ENCODE measurements around the gene EFCAB7. TPM values are rescaled to one million over a fixed set of nuclear protein-coding genes. Genes with fewer than 3 reads are reported as not detected.

The EFCAB7 gene
- total and polyA plus RNA-seq, 2 experiments from 2014 or later: 4.2 to 4.9 TPM

DNA sequence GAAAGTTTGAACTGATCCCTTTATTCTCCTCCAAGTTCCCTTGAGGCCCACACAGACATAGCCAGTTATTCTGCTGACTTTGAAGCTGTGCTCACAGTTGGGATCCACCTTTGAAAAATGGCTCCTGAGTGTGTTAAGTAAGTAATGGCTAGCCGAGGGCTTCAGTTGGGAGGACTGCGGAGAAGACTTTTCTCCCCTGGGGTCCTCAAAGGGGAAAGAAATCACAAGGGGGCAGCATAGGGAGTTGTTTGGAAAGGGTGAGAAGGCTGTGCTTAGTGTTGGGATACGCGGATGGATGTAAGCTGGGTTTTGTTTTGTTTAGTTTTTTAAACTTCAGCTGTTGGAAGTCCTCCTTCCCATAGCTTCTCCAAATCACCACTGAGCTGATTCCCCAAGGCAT lies 78.1 kb downstream of the EFCAB7 start:
- H3K9me3 Mint-ChIP-seq: no peaks in the 10 kb centered on the region
- no peaks in the 10 kb centered on the region for H3K27me3 Mint-ChIP-seq (ENCODE audit: insufficient read depth, low read depth, poor library complexity)
- ATAC-seq (peak; percentile 61), DNase-seq (ENCODE audit: low spot score) (peak; percentile 46)
- Histone ChIP-seq H3K4me1 (ENCODE audit: insufficient read depth) (peaks cover 7% of the 10 kb centered on the region; the same call in 1 of the 2 replicates), H4K20me1 (replicated peaks; ENCODE audit: insufficient read depth) (peaks cover 9% of the 10 kb centered on the region), H2AFZ (no peak overlapping the region), H3K4me3 (no peak overlapping the region), H3K9me2 (ENCODE audit: insufficient read depth) (peaks cover 6% of the 10 kb centered on the region), H3K4me2 (no peak overlapping the region), H3K79me2 (replicated peaks; ENCODE audit: insufficient read depth) (peaks cover 4% of the 10 kb centered on the region; the same call in 1 of the 2 replicates), H3K27ac (ENCODE audit: low read depth) (no peak overlapping the region), H3K36me3 (ENCODE audit: insufficient read depth) (no peaks in the 10 kb centered on the region), H3K27me3 (ENCODE audit: insufficient read depth) (no peaks in the 10 kb centered on the region), H3F3A (replicated peaks; ENCODE audit: low read depth) (no peaks in the 10 kb centered on the region)
- TF ChIP-seq, protein P1, sequence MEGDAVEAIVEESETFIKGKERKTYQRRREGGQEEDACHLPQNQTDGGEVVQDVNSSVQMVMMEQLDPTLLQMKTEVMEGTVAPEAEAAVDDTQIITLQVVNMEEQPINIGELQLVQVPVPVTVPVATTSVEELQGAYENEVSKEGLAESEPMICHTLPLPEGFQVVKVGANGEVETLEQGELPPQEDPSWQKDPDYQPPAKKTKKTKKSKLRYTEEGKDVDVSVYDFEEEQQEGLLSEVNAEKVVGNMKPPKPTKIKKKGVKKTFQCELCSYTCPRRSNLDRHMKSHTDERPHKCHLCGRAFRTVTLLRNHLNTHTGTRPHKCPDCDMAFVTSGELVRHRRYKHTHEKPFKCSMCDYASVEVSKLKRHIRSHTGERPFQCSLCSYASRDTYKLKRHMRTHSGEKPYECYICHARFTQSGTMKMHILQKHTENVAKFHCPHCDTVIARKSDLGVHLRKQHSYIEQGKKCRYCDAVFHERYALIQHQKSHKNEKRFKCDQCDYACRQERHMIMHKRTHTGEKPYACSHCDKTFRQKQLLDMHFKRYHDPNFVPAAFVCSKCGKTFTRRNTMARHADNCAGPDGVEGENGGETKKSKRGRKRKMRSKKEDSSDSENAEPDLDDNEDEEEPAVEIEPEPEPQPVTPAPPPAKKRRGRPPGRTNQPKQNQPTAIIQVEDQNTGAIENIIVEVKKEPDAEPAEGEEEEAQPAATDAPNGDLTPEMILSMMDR (conservative IDR thresholded peaks at IDR 0.05; ENCODE audit: low read depth in 2 of 2): peak; percentile 30 to 53
- TF ChIP-seq JUNB (IDR thresholded peaks at IDR 0.05; ENCODE audit: unreplicated experiment) (no peak), ZNF114 (CRISPR knock-in tag; IDR thresholded peaks at IDR 0.05) (no peak)
- H3K4me1 Mint-ChIP-seq: peaks cover 16% of the 10 kb centered on the region
- no peak overlapping the region for H3K4me3 Mint-ChIP-seq
- H3K36me3 Mint-ChIP-seq (ENCODE audit: low read depth): no peaks in the 10 kb centered on the region
- no peak overlapping the region for H3K27ac Mint-ChIP-seq

DNA sequence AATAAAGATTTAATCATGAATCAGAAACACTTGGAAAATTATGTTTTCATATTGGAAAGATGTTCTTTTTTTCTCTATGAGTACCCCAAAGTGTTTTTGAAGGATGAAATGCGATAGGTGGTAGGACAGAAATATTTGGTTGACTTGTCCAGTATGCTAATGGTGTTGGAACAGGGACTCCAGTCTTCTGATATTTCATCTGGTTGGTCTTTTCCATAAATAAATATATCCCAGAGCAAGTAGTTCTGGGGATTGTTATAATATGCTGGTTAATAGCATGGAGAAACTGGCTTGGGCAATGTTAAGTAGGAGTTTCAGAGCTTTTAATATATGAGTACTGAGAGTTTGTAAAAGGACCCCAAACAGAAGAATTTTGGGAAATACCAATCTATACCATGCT lies 78.6 kb downstream of the EFCAB7 start:
- Histone ChIP-seq H4K20me1 (replicated peaks; ENCODE audit: insufficient read depth) (peaks cover 7% of the 10 kb centered on the region), H3K4me3 (no peak overlapping the region), H2AFZ (no peak overlapping the region), H3K9me2 (ENCODE audit: insufficient read depth) (peaks cover 6% of the 10 kb centered on the region), H3K27ac (ENCODE audit: low read depth) (no peak overlapping the region), H3K4me1 (ENCODE audit: insufficient read depth) (peaks cover 7% of the 10 kb centered on the region; the same call in 1 of the 2 replicates), H3K36me3 (ENCODE audit: insufficient read depth) (no peaks in the 10 kb centered on the region), H3K79me2 (replicated peaks; ENCODE audit: insufficient read depth) (peaks cover 4% of the 10 kb centered on the region; the same call in 1 of the 2 replicates), H3K4me2 (no peak overlapping the region), H3F3A (replicated peaks; ENCODE audit: low read depth) (no peaks in the 10 kb centered on the region), H3K27me3 (ENCODE audit: insufficient read depth) (no peaks in the 10 kb centered on the region)
- H3K27ac Mint-ChIP-seq: no peak overlapping the region
- H3K36me3 Mint-ChIP-seq (ENCODE audit: low read depth): no peaks in the 10 kb centered on the region
- ATAC-seq (no peak), DNase-seq (ENCODE audit: low spot score) (no peak)
- H3K4me1 Mint-ChIP-seq: peaks cover 16% of the 10 kb centered on the region
- H3K4me3 Mint-ChIP-seq: no peak overlapping the region
- H3K9me3 Mint-ChIP-seq: no peaks in the 10 kb centered on the region
- H3K27me3 Mint-ChIP-seq (ENCODE audit: insufficient read depth, low read depth, poor library complexity): no peaks in the 10 kb centered on the region
- TF ChIP-seq ZNF331 (CRISPR knock-in tag; IDR thresholded peaks at IDR 0.05; ENCODE audit: low read depth) (no peak), STAT1 (IDR thresholded peaks at IDR 0.05; ENCODE audit: unreplicated experiment) (no peak), POLR2AphosphoS5 (IDR thresholded peaks at IDR 0.05; ENCODE audit: low read depth) (no peak), EZH2 (IDR thresholded peaks at IDR 0.05; ENCODE audit: low read depth, unreplicated experiment) (no peak), CREB1 (CRISPR knock-in tag; IDR thresholded peaks at IDR 0.05; ENCODE audit: low read depth) (no peak), JUNB (IDR thresholded peaks at IDR 0.05; ENCODE audit: unreplicated experiment) (no peak), ZNF114 (CRISPR knock-in tag; IDR thresholded peaks at IDR 0.05) (no peak)
- TF ChIP-seq, protein P2, sequence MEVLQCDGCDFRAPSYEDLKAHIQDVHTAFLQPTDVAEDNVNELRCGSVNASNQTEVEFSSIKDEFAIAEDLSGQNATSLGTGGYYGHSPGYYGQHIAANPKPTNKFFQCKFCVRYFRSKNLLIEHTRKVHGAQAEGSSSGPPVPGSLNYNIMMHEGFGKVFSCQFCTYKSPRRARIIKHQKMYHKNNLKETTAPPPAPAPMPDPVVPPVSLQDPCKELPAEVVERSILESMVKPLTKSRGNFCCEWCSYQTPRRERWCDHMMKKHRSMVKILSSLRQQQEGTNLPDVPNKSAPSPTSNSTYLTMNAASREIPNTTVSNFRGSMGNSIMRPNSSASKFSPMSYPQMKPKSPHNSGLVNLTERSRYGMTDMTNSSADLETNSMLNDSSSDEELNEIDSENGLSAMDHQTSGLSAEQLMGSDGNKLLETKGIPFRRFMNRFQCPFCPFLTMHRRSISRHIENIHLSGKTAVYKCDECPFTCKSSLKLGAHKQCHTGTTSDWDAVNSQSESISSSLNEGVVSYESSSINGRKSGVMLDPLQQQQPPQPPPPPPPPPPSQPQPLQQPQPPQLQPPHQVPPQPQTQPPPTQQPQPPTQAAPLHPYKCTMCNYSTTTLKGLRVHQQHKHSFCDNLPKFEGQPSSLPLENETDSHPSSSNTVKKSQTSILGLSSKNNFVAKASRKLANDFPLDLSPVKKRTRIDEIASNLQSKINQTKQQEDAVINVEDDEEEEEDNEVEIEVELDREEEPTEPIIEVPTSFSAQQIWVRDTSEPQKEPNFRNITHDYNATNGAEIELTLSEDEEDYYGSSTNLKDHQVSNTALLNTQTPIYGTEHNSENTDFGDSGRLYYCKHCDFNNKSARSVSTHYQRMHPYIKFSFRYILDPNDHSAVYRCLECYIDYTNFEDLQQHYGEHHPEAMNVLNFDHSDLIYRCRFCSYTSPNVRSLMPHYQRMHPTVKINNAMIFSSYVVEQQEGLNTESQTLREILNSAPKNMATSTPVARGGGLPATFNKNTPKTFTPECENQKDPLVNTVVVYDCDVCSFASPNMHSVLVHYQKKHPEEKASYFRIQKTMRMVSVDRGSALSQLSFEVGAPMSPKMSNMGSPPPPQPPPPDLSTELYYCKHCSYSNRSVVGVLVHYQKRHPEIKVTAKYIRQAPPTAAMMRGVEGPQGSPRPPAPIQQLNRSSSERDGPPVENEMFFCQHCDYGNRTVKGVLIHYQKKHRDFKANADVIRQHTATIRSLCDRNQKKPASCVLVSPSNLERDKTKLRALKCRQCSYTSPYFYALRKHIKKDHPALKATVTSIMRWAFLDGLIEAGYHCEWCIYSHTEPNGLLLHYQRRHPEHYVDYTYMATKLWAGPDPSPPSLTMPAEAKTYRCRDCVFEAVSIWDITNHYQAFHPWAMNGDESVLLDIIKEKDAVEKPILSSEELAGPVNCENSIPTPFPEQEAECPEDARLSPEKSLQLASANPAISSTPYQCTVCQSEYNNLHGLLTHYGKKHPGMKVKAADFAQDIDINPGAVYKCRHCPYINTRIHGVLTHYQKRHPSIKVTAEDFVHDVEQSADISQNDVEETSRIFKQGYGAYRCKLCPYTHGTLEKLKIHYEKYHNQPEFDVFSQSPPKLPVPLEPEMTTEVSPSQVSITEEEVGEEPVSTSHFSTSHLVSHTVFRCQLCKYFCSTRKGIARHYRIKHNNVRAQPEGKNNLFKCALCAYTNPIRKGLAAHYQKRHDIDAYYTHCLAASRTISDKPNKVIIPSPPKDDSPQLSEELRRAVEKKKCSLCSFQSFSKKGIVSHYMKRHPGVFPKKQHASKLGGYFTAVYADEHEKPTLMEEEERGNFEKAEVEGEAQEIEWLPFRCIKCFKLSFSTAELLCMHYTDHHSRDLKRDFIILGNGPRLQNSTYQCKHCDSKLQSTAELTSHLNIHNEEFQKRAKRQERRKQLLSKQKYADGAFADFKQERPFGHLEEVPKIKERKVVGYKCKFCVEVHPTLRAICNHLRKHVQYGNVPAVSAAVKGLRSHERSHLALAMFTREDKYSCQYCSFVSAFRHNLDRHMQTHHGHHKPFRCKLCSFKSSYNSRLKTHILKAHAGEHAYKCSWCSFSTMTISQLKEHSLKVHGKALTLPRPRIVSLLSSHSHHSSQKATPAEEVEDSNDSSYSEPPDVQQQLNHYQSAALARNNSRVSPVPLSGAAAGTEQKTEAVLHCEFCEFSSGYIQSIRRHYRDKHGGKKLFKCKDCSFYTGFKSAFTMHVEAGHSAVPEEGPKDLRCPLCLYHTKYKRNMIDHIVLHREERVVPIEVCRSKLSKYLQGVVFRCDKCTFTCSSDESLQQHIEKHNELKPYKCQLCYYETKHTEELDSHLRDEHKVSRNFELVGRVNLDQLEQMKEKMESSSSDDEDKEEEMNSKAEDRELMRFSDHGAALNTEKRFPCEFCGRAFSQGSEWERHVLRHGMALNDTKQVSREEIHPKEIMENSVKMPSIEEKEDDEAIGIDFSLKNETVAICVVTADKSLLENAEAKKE (CRISPR knock-in tag; IDR thresholded peaks at IDR 0.05): no peak
- TF ChIP-seq, protein P3, sequence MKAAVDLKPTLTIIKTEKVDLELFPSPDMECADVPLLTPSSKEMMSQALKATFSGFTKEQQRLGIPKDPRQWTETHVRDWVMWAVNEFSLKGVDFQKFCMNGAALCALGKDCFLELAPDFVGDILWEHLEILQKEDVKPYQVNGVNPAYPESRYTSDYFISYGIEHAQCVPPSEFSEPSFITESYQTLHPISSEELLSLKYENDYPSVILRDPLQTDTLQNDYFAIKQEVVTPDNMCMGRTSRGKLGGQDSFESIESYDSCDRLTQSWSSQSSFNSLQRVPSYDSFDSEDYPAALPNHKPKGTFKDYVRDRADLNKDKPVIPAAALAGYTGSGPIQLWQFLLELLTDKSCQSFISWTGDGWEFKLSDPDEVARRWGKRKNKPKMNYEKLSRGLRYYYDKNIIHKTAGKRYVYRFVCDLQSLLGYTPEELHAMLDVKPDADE (IDR thresholded peaks at IDR 0.05): no peak

All from GM23338 (cell line).